Loucy (cell line): ENCODE results near the gene ATG7.
"Not testable (repeated sequence)": the region's sequence is repeated elsewhere in the genome, so short reads cannot be mapped to it uniquely, and the experiment has no call there.

ENCODE experiments used
- CTCF ChIP-seq: fragments of 200-600 bp; sonication (generic); conservative IDR thresholded peaks from 2 replicates; pipeline ENCODE4 v1.5.1; 2014; ENCODE audit warnings: mild to moderate bottlenecking, antibody characterized with exemption, low read length
- EZH2phosphoT487 ChIP-seq: fragments of 200-600 bp; IDR thresholded peaks from 2 replicates; pipeline ENCODE4 v1.6.1; 2018; ENCODE audit warnings: antibody characterized with exemption, mild to moderate bottlenecking, moderate library complexity, borderline replicate concordance

GRCh38 chr3:11511606-11512005 lies 239.4 kb downstream of the ATG7 start:
- not testable (repeated sequence) for TF ChIP-seq CTCF, EZH2phosphoT487
